ENCODE measurements around the gene RIIAD1. TPM values are rescaled to one million over a fixed set of nuclear protein-coding genes. Genes with fewer than 3 reads are reported as not detected.
A peak's percentile ranks its signal among the peaks of the same experiment; 100 is the strongest.

Gene RIIAD1
- total RNA-seq, 2 donors from 2014 or later = not detected

DNA sequence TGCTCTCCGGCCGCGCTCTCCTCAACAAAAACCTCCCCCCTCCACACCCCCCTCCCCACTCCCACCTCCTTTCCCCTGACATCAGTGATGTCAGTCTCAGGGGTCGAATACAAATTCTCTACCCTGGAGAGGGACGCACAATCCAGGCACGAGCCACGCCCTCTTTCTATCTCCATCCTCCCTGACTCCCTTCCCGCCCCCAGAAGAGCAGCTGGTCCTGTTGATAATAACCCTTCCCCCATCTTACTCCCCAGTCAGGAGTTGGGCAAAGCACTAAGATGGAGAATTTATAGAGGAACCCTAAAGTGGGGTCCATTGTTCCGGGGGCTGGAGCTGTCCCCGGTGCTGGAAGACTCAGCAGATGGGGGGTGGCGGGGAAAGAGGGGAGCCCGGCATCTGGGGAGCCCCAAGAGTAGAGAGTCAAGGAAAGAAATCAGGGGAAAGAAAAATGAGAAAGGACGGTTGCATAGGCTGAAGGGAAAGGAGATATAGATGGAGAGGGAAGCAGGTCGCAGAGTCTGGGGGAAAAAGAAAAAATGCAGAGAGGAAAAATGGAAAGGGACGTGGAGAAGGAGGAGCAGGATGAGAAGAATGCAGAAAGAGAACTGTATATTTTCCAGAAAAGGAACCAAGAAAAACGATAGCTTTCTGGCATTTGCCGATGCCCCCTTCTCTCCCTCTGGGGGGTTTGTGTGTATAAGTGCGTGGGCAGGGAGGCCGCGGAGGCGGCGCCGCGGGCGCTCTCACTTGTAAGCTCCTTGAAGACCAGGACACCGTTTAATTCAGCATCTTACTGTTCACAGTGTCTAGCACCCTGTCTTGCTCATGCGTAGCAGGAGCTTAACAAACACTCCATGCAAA, 4.3 kb upstream of the RIIAD1 start, which contains the start of gene CELF3:
TSS of gene CELF3 (minus strand) at position 33 of the 861 bp plus-strand sequence. CDS start 783 bp downstream, outside the sequence.
- Histone ChIP-seq H3K9me3 (ENCODE audit: control insufficient read depth, low read length) (no peaks in the 10 kb centered on the region), H3K36me3 (ENCODE audit: control insufficient read depth, insufficient read depth, low read length) (no peaks in the 10 kb centered on the region), H3K27ac (ENCODE audit: low read depth, low read length) (peak within 1 kb of the TSS; percentile 62), H3K4me3 (ENCODE audit: low read length) (peak within 1 kb of the TSS; percentile 44), H3K27me3 (ENCODE audit: control insufficient read depth, insufficient read depth, low read length, poor library complexity, severe bottlenecking) (peaks cover 50% of the 10 kb centered on the region), H3K4me1 (ENCODE audit: control insufficient read depth, insufficient read depth, low read length) (peaks cover 4% of the 10 kb centered on the region), H3K9ac (ENCODE audit: extremely low read depth, low read length, poor library complexity, severe bottlenecking) (no peak within 1 kb of the TSS)
- DNase-seq = peak; percentile 87
- Mint-ChIP-seq H3K9me3 (no peaks in the 10 kb centered on the region), H3K27me3 (ENCODE audit: insufficient read depth) (peaks cover 52% of the 10 kb centered on the region), H3K27ac (peak within 1 kb of the TSS; percentile 79), H3K4me1 (peaks cover 14% of the 10 kb centered on the region), H3K4me3 (peak within 1 kb of the TSS; percentile 51), H3K36me3 (ENCODE audit: low read depth) (no peaks in the 10 kb centered on the region)
- TF ChIP-seq, protein P1, sequence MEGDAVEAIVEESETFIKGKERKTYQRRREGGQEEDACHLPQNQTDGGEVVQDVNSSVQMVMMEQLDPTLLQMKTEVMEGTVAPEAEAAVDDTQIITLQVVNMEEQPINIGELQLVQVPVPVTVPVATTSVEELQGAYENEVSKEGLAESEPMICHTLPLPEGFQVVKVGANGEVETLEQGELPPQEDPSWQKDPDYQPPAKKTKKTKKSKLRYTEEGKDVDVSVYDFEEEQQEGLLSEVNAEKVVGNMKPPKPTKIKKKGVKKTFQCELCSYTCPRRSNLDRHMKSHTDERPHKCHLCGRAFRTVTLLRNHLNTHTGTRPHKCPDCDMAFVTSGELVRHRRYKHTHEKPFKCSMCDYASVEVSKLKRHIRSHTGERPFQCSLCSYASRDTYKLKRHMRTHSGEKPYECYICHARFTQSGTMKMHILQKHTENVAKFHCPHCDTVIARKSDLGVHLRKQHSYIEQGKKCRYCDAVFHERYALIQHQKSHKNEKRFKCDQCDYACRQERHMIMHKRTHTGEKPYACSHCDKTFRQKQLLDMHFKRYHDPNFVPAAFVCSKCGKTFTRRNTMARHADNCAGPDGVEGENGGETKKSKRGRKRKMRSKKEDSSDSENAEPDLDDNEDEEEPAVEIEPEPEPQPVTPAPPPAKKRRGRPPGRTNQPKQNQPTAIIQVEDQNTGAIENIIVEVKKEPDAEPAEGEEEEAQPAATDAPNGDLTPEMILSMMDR (conservative IDR thresholded peaks at IDR 0.05) = no peak
- 8 to 11% methylated on average over 12 to 27 of the region's 27 CpGs for WGBS, 2 experiments (ENCODE audit: insufficient coverage in 1 of 2, insufficient read length in 1 of 2)

DNA sequence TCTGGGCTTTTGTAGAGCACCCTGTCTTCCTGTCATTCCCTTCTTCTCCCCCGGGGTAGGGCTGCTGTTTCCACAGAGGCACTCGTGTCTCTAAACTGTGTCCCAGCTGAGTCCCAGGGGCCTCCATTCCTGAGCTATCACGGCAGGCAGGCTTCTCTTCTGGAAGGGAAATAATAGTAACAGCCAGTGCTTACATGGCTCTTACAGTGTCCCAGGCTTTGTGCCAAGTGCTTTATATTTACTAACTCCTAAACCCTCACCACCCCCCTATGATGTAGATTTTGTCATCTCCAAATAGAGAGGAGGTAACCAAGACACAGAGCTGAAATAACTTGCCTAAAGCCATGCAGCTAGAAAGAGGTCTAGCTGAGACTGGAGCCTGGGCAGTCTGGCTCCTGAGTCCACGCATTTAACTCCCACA, 3.3 kb upstream of the RIIAD1 start:
- Histone ChIP-seq H3K9ac (ENCODE audit: extremely low read depth, low read length, poor library complexity, severe bottlenecking) (no peak overlapping the region), H3K4me1 (ENCODE audit: control insufficient read depth, insufficient read depth, low read length) (peaks cover 4% of the 10 kb centered on the region), H3K36me3 (ENCODE audit: control insufficient read depth, insufficient read depth, low read length) (no peaks in the 10 kb centered on the region), H3K4me3 (ENCODE audit: low read length) (no peak overlapping the region), H3K27me3 (ENCODE audit: control insufficient read depth, insufficient read depth, low read length, poor library complexity, severe bottlenecking) (peaks cover 60% of the 10 kb centered on the region), H3K27ac (ENCODE audit: low read depth, low read length) (no peak overlapping the region), H3K9me3 (ENCODE audit: control insufficient read depth, low read length) (no peaks in the 10 kb centered on the region)
- Mint-ChIP-seq H3K27me3 (ENCODE audit: insufficient read depth) (peaks cover 61% of the 10 kb centered on the region), H3K36me3 (ENCODE audit: low read depth) (no peaks in the 10 kb centered on the region), H3K27ac (no peak overlapping the region), H3K9me3 (no peaks in the 10 kb centered on the region), H3K4me3 (no peak overlapping the region), H3K4me1 (peaks cover 11% of the 10 kb centered on the region)
- DNase-seq = no peak
- WGBS, 2 experiments (ENCODE audit: insufficient coverage in 1 of 2, insufficient read length in 1 of 2) = 55 to 61% methylated on average over 3 to 4 of the region's 4 CpGs
- TF ChIP-seq, protein P1 (conservative IDR thresholded peaks at IDR 0.05) = no peak

DNA sequence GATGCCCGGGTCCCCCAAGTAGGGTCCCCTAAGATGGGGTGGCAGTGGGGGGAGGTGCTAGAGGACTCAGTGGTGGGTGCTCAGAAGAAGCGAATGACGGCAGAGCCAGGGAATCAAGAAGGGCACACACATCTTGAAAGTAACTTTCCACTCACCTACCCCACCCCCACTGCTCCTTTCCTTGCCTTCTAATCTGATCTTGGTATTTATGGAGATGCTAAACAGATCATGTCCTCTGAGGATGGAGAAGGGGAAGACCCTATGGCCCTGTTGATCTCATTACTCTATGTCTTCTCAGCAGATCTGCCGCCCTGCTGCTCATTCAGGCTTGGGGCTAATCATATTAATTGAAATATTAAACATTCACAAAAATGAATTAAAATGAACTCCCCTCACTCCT, 2.7 kb upstream of the RIIAD1 start:
- Histone ChIP-seq H3K9ac (ENCODE audit: extremely low read depth, low read length, poor library complexity, severe bottlenecking) (no peak overlapping the region), H3K27ac (ENCODE audit: low read depth, low read length) (no peak overlapping the region), H3K4me3 (ENCODE audit: low read length) (no peak overlapping the region), H3K9me3 (ENCODE audit: control insufficient read depth, low read length) (no peaks in the 10 kb centered on the region), H3K4me1 (ENCODE audit: control insufficient read depth, insufficient read depth, low read length) (peaks cover 4% of the 10 kb centered on the region), H3K27me3 (ENCODE audit: control insufficient read depth, insufficient read depth, low read length, poor library complexity, severe bottlenecking) (peaks cover 66% of the 10 kb centered on the region), H3K36me3 (ENCODE audit: control insufficient read depth, insufficient read depth, low read length) (no peaks in the 10 kb centered on the region)
- Mint-ChIP-seq H3K36me3 (ENCODE audit: low read depth) (no peaks in the 10 kb centered on the region), H3K4me1 (peaks cover 8% of the 10 kb centered on the region), H3K27me3 (ENCODE audit: insufficient read depth) (peaks cover 66% of the 10 kb centered on the region), H3K9me3 (no peaks in the 10 kb centered on the region), H3K27ac (no peak overlapping the region), H3K4me3 (no peak overlapping the region)
- WGBS, 2 experiments (ENCODE audit: insufficient coverage in 1 of 2, insufficient read length in 1 of 2) = 82% methylated on average over 4 of the region's 4 CpGs; no CpG with 5 or more reads in 1 of the 2 experiments
- DNase-seq = no peak
- TF ChIP-seq, protein P1 (conservative IDR thresholded peaks at IDR 0.05) = no peak
